NCI-H2227 (cell line): ENCODE measurements around the gene ITGB3.
"Not testable (repeated sequence)": the region's sequence is repeated elsewhere in the genome, so short reads cannot be mapped to it uniquely, and the experiment has no call there.

Experiments
- DNase-seq: peaks from one replicate; lab custom pipeline; 2025; ENCODE audit not compliant: unreplicated experiment; lab: John Stamatoyannopoulos, UW

ITGB3 gene

DNA sequence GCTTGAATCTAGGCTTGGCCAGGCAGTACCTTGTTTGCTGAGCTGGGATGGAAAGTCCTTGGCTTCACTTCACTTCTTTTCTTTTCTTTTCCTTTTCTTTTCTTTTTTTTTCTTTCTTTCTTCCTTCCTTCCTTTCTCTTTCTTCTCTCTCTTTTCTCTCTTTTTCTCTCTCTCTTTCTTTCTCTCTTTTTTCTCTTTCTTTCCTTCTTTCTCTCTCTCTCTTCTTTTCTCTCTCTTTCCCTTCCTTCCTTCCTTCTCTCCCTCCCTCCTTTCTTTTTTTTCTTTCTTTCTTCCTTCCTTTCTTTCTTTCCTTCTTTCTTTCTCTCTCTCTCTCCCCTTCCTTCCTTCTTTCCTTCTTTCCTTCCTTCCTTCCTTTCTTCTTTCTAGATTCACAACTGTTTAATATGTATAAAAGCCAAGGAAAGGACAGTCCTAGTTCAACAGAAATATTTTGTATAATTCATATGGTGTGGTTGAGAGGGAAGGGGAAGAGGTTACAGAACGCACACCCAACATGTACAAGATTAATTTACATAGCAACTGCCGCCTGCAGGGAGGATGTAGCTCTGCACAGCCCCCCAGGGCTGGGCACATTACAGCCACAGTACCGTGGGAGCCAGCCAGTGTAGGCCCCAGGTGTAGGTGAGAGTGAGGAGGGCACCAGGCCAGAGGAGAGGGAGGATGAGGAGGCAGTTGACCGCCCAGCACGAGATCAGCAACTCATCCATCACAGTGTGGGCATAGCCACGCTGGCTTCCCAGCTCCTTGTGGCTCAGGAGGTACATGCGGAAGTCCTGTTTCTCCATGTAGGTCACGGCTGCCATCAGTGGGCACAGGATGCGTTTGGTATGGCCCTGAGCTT is 9.7 kb upstream of the ITGB3 start:
- no peak for DNase-seq

GRCh38 chr17:47244697-47245096 is 8.9 kb upstream of the ITGB3 start:
- no peak for DNase-seq

DNA sequence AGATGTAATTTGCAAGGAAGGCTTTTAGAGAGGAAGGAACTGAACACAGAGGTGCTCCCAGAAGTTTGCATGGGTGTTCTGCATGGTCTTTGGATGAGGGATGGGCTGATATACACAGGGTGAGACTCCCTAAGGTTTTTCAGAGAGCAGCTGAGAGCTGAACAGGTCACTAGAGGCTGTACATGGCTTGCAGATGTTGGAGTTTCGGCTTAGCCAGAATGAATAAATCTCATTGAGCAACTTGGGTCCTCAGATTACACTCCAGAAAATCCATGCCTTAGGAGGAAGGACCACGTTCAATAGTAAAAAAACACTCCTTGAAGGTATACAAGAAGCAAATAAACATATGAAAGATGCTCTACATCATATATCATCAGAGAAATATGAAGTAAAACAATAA is 7.5 kb upstream of the ITGB3 start:
- no peak for DNase-seq

GRCh38 chr17:47250855-47251254 is 2.8 kb upstream of the ITGB3 start:
- DNase-seq = no peak

DNA sequence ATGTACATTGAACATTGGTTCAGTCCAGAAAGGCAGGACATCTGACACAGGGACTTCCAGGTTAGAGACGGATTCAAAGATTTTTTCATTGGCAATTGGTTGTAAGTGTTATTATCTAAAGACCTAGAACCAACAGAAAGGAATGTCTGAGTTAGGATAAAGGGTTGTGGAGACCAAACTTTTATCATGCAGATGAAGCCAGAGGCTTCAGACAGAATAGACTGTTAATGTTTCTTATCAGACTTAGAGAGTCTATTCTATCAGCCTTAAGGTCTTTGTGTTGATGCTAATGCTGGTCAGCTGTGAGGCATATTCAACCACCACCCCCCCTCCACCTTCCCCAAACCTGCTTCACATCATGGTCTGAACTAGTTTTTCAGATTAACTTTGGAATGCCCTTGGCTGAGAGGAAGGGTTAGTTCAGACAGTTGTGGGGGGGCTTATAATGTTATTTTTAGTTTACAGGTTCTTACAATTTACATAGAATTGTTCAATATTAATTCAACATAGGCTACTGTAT is 2.1 kb upstream of the ITGB3 start:
- DNase-seq = no peak

DNA sequence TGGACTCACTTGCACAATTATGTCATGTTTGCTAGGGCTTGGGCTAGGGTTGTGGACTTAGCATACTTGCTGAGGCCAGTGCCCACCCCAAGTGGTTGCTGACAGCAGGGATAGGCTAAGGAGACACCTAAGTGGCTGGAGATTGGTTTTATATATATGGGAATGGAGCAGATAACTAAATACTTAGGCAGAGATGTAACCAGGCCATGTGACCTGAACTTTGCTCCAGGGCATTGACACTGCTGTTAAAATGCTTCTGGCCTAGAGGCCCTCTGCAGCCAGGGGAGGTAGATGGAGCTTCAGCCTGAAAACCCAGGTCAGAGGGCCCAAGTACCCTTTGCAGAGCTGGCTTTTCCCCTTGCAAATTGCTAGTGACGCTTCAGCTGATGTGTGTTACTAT is 1.4 kb upstream of the ITGB3 start:
- DNase-seq = no peak

DNA sequence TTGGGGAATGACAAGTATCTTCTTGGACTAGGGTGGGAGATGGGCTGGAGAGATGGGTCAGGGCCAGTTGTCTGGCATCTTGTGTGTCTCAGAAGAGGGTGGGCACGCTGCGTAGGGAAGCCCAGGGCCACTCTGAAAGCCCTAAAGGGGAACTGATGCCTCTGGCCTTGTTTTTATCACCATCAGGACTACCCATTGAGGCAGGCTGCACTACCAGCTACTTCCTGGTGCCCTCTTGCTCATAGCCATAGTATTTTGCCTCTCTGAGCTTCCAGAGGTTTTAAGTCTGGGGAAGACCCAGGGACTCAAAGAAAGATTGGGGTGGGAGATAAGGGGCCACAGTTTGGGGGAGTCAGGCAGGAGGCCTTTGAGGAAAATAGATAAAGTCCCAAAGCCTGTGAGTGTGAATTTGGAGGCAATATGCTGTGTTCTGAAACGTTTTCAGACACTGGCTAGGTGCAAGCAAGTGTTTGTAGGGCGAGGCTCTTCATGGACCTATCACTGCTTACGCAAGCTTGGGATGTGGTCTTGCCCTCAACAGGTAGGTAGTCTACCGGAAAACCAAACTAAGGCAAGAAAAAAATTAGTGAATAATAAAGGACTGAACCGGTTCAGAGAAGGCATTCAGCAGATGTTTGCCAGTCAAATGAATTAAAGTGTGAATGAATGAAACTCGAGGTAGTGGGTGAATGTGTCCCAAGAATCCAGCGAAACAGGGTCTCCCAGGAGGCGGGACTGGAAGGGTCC is 688 bp upstream of the ITGB3 start:
- no peak for DNase-seq

- peak; percentile 12 for DNase-seq
These were observed 846 bp downstream of the ITGB3 start for GRCh38 chr17:47254403-47254943.

DNA sequence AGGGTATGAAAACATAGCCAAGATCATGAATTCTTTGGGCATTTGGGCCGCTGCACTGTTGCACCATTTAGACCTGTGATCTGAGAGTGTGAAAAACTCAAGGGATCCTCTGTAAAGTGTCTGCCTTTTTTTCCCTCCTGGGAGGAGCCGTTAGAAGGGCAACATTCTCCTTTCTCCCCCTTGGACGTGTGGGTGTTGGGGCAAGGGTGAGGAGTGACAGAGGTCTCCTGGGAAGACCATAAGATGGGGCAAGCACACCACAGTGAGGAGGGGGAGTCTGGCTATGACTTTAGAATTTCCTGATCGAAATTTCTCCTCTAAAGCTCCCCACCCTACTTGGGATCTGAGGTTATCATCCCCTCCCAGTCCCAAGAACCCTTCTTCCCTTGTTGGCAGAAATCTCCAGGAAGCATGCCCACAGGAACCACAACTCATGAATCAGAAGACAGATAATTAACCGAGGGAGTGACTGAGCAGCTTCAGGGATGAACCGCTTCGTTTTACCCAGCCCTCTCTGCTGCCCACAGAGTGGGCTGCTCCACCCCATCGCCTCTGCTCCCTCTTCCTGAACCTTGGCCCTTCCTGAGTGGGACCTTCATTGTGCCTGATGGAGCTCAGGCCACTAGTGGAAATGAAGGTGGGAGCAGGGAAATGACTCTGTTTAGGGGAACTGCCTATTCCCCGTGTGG is 4.2 kb downstream of the ITGB3 start:
- DNase-seq = no peak

DNA sequence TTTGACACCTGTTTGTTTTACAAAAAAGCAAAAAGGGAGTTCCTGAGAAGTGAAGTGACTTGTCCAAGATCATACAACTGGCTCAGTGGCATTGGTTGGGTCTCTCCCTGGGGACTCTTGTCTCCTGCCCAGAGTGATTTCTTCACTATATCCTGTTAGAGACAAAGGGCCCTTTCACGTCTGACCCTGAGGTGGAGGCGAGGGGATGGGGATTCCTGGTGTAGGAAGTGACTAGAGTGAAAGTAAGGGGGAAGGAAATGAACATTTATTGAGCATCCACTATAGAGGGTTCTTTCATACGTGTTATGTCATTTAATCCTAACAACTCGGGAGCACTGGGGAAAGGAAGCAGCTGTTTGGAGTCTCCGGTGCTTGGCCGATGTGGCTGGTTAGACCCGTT is 9.0 kb downstream of the ITGB3 start:
- no peak for DNase-seq

DNA sequence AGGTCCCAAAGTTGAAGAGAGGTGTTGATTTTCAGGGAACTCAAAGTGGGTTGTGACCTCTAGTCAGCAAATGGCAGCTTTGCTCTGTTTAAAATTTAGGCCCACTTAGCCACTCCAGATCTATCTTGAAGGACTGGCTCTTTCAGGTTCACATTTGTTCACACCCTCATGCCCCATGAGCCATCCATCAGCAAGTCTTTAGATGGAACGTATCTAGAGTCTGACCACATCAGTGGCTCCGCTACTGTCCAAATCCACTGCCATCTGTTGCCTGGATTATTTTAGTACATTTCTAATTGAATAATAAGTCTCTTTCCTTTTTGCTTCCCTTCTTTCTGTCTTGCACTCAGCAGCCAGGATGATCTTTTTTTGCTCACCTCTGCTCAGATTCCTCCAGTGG is 10.5 kb downstream of the ITGB3 start:
- no peak for DNase-seq

DNA sequence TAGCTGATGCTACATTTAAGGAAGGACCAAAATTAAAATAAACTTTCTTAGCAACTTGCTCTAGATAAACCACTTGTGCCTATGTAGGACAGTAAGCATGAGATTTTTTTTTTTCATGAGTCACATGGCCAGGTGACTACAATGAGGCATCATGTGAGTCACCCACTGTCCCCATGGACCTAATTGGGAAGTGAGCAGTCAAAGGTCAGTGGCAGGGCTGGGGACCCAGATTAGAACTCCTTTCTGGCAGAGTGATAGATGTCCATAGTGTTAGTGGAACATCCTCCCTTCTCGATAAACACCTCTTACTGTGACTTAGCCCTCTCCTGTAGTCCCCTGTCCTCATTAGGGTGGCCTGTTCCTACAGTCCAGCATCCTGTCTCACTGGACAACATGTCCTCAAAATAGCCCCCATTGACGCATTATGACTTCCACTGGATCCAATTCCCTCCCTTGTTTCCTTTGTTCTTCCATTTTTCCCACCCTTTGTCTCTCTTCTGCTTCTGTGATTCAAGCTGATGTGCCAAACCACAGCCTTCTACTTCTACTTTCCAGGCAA is 12.4 kb downstream of the ITGB3 start:
- no peak for DNase-seq

DNA sequence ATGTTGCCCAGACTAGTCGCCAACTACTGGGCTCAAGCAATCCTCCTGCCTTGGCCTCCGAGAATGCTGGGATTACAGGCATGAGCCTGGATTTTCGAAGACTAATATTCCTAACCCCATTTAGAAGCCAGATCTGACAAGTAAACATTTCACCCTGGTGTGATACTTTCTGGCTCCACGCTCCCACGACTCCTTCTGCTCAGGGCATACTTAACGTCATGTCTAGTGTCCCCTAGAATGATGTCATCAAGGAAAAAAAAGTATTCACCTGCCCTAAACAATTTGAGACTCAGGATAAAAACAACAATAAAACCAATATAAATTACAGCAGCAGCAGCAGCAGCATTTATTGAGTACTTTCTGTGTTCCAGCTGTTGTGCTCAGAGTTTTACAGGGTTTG is 13.2 kb downstream of the ITGB3 start:
- DNase-seq = no peak

DNA sequence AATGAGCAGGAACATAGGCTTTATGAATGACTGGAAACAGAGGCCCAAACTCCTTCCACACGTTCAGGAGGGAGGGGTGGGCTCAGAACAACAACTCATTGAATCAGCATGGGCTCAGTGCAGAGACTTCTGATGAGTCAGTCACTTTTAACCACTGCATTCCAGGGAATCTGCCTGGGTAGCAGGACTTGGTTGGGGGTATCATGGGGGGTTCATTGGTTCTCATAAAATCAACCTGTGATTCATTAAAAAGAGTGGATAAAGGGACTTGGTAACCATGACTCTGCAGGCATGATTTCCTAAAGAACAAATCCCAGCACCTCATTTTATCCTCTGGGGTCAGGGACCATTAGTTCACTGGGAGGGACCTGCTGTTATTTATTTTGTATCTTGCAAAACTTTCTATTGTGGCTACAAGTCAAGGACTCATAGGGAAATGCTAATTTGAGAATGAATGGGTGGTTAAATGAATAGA is 13.8 kb downstream of the ITGB3 start:
- DNase-seq = no peak

DNA sequence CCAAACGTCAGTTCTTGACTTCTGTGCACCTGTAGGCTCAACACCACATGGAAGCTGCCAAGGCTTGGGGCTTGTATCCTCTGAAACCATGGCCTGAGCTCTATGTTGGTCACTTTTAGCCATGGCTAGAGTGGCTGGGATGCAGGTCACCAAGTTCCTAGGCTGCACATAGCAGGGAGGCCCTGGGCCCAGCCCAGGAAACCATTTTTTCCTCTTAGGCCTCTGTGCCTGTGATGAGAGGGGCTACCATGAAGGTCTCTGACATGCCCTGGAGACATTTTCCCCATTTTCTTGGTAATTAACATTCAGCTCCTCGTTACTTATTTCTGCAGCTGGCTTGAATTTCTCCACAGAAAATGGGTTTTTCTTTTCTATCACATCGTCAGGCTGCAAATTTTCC is 15.3 kb downstream of the ITGB3 start:
- DNase-seq = not testable (repeated sequence)

GRCh38 chr17:47269561-47270280 is 16.1 kb downstream of the ITGB3 start:
- DNase-seq = not testable (repeated sequence)

GRCh38 chr17:47270946-47271705 is 17.5 kb downstream of the ITGB3 start:
- no peak for DNase-seq

- DNase-seq = no peak
These were observed 18.9 kb downstream of the ITGB3 start for GRCh38 chr17:47272491-47272890.

DNA sequence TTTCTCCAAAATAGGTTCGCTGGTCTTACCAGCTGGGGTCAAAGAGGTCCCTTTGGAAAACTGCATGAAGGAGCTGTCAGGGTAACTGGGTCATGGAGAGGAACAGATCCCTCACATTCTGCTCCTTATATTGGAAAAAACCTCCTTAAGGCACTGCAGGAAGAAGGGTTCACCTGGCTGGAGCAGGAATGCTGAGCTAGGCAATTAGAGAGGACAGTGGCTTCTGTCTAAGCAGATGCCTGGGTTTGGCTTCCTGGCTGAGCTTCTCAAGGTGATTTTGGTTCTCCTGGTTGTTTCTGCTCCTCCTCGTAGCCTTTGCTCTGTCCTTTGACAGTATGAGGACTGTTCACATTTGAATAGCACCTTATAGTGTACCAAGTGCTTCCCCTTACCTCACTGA is 19.6 kb downstream of the ITGB3 start:
- DNase-seq = no peak
